HG02610 (cell line): ENCODE measurements around the gene UVSSA.
"Not testable (repeated sequence)": the region's sequence is repeated elsewhere in the genome, so short reads cannot be mapped to it uniquely, and the experiment has no call there.

ENCODE experiments used
- ATAC-seq: cut with Tn5 transposase; IDR thresholded peaks from one replicate; pipeline ENCODE4 v1.9.1; 2021; ENCODE audit warnings: mild to moderate bottlenecking, moderate library complexity; ENCODE audit not compliant: unreplicated experiment

The UVSSA gene

DNA sequence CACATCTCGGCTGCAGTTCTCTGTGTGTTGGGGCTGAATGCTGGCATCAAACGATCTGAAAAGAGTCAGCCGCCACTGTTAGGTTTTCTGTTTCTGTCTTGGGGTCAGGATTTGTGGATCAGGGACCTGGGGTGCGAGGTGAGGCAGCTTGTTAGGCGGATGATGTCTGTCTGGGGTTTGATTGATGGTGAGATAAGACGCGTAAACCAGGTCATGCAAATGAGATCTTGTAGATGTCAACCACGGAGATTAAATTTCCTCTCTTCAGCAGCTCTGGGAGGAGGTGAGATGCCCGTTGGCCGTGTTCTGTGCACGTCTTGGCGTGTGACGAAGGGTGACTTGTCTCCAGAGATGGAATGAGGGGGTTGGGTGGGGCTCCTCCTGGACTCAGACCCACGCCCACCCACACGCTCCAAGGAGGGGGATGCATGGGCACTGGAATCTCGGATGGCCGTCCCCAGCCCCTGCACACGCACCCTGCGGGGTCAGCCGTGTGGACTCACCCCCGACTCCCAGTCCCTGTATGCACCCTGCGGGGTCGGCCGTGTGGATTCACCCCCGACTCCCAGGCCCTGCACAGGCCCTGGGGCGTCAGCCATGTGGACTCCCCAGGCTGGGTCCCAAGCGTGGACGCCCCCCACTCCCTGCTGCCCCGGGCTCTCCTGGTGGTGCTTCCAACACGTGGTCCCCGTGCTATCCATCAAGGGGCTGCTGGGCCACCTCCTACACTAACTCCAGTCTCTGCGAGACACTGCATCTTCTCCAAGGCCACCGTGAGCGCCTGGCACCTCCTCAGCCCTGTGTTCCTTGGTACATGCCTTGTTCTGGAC is 16.0 kb upstream of the UVSSA start:
- ATAC-seq: no peak

DNA sequence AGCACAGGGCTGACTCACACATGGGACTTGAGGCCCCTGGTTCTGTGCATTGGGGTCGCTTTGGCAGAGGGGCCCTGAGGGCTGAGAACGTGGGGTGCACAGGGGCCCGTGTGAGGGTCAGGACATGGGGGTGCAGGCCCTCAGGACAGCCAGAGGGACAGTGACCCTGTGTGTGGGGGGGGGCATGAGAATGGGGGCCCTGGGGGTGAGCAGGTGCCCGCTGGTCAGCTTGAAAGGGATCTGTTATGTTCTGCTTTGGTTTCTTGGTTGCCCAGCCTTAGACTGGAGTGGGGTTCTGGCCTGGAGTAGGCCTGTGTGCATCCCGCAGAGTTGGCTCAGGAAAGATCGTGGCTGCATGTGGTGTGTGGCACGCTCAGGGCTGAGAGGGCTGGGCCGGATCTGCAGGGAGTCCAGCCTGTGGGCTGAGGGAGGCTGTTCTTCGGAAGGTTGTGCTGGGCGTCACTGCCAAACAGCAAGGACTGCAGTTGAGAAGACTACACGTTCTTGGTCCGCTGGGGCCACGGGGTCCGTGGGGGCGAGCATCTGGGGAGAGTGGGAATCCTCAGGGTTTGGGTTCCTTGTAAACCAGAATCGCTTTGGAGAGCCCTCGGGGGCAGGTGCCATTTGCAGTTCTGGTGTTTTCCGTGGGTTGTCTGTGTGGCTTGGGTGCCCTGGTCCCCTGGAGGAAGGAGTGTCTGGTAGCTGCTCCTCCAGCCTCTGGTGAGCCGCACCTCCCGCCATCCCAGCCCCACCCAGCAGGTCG is 15.2 kb upstream of the UVSSA start:
- no peak for ATAC-seq

DNA sequence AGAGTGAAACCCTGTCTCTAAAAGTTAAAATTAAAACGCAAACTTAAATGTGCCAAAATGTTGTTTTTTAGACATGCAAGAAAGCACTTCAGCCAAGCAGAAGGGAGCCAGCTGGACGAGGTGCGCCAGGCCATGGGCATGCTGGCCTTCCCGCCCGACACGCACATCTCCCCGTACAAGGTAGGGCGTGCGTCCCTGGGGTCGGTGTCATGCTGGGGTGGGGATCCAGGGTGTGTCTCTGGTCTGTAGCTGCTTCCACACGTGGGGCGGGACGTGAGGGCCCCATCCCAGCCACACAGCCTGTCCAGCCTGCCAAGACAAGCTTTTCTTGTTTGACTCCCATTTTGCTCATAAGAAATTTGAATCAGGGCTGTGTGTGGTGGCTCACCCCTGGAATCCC is 14.3 kb upstream of the UVSSA start:
- ATAC-seq: no peak

GRCh38 chr4:1333256-1333655 is 13.8 kb upstream of the UVSSA start:
- no peak for ATAC-seq

GRCh38 chr4:1333851-1334578 is 13.0 kb upstream of the UVSSA start:
- ATAC-seq: not testable (repeated sequence)

DNA sequence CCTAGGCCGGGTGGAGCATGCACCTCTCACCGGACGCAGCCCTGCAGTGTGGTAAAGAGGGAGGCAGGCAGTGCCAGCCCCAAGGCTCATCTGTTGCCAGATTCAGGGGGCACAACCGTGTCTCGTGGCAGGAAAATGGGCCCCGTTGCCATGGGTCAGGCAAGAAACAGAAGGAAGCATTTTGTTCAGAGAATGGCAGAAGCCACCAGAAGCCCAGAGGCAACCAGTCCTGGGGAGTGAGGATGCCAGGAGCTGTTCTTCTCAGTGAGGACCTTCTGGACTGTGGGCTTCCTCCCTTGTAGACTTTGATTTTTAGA is 12.5 kb upstream of the UVSSA start:
- ATAC-seq: no peak

GRCh38 chr4:1335193-1335883 is 11.7 kb upstream of the UVSSA start:
- ATAC-seq: not testable (repeated sequence)

DNA sequence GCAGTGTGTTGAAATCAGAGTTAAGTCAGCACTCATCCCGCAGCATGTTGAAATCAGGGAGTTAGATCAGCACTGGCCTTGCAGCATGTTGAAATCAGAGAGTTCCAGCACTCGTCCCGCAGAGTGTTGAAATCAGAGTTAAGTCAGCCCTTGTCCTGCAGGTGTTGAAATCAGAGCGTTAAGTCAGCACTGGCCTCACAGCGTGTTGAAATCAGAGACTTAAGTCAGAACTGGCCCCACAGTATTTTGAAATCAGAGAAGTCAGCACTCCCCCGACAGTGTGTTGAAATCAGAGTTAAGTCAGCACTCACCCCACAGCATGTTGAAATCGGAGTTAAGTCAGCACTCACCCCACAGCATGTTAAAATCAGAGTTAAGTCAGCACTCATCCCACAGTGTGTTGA is 10.9 kb upstream of the UVSSA start:
- no peak for ATAC-seq

- no peak for ATAC-seq
Observed at GRCh38 chr4:1337376-1337831, 9.6 kb upstream of the UVSSA start.

DNA sequence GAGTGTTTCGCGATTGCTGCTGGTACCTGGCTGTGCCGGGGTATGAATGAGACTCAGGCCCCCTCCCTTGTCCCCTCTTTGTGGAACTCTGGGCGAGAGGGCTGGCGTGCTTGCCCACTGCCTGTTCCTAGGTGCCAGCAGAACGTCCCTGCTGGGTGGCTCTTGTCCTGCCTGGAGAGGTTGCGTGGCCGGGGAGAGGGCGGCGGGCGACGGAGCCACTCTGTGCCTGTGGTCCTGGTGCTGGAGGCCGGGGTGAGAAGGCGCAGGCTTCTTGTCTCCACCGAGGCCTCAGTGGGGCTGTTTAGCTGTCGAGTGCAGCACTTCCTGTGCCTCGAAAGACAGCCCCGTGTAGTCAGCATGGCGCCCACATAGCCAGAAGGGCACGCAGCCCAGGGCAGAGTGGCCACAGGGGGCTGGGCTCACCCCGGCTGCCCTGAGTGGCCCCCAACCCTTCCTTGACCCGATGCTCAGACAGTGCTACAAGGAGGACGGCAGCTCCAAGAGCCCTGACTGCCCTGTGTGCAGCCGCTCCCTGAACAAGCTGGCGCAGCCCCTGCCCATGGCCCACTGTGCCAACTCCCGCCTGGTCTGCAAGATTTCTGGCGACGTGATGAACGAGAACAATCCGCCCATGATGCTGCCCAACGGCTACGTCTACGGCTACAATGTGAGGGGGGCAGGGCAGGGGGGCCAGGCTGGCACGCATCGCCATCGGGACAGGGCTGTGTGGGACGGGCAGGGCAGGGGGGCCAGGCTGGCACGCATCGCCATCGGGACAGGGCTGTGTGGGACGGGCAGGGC is 8.9 kb upstream of the UVSSA start:
- ATAC-seq: no peak

DNA sequence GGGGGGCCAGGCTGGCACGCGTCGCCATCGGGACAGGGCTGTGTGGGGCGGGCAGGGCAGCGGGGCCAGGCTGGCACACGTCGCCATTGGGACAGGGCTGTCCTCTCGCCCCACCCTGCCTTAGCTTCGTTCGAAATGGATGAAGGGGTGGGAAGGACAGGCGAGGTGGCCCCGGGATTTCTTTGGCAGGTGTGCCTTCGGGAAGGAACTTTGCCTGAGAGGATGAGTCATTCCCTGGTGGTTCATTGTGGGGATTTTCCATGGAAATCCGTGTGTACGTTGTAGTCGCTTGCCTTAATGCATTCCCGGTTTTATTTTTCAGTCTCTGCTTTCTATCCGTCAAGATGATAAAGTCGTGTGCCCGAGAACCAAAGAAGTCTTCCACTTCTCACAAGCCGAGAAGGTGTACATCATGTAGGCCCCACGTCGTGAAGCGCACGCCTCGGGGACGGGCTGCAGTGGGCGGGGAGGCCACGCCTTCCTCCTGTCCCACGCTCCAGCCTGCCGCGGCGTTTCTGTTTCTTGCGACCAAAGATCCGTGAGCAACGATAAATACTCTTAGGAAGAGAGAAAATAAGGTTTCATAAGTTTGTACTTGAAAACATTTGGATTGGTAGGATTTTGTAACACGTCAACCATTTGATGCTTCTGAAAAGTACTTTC is 8.1 kb upstream of the UVSSA start:
- no peak for ATAC-seq

DNA sequence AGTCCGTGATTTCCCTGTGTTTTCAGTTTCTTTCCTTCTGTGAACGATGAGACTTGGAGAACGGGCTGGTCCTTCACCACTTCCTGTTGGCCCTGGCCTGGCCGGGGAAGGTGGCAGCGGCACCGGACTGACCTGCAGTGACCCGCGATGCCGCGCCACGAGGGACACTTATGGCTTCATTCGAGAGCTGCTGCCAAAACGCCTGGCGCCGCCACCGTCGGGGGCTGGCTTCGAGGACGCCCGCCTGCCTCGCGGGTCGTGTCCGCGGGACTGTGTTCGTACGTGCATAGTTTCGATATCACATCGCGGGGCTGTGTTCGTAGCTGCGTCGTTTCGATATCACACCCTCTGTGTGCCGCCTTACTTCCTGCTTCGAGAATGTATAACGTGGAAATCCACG is 7.5 kb upstream of the UVSSA start:
- ATAC-seq: no peak

DNA sequence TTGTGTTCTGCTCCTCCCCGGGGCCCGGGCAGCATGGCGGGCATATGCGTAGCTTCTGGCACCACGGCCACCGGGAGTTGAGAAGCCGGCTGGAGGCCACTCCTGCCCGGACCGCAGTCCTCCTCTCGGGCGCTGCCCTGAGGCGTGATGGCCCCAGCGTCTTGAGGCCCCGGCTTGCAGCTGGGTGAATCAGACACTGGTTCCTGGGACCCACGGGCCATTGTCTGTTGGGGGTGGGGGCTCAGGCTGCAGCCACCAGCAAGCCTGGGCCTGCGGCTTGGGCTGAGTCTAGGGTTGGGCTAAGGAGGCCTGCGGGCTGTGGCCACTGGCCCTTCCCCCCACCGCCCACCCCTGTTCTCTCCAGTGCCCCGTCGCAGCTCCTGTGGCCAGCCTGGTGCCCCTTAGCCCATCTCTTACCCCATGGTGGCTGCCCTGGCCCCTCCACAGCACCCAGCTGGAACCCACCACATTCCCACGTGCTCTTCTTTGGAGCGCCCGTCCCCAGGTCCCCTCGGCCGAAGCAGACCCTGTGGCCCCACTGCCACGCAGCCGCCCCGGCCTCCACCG is 6.7 kb upstream of the UVSSA start:
- ATAC-seq: no peak

- ATAC-seq: no peak
Observed at GRCh38 chr4:1340861-1341260, 6.1 kb upstream of the UVSSA start.

DNA sequence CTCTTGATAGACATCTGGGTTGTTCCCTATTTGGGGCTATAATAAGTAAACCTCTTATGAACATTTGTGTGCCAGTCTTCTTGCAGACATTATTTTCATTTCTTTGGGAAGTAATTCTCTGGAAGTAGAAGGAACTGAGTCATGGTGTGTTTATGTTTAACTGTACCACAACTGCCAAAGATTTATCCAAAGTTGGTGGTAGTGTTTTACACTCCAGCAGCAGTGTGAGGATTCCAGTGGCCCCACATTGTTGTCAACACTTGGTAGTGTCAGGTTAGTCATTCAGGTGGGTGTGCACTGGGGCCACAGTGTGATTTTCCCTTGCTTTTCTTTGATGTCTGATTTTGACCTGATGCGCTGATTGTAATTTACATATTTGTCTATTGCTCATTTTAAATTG is 5.0 kb upstream of the UVSSA start:
- ATAC-seq: no peak

DNA sequence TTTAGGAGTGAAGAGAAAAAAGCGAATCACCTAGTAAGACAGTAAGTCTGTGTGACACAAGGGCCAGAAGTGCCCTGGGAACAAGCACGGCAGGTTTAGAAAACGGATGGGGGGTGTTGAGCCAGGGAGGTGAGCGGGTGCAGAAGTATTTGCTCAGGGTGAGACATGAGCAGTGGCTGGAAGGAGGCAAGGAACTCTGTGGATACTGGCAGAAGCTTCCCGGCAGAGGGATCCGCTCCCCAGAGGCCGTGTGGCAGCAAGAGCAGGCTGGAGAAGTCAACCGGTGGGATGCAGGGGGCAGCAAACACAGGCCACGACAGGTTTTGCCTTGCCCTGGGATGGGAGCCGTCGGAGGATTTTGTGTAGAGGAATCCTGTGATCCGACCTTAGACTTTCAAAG is 2.3 kb upstream of the UVSSA start:
- ATAC-seq: no peak

GRCh38 chr4:1345903-1346780 is 866 bp upstream of the UVSSA start:
- ATAC-seq: no peak

GRCh38 chr4:1347410-1347864 is 429 bp downstream of the UVSSA start:
- ATAC-seq: peak; percentile 28
